ENCODE results near the gene PSMC2. TPM values are rescaled to one million over a fixed set of nuclear protein-coding genes. Genes with fewer than 3 reads are reported as not detected.

The PSMC2 gene
- total RNA-seq, 4 donors from 2014 or later: 65.9 to 128 (median 105) TPM

DNA sequence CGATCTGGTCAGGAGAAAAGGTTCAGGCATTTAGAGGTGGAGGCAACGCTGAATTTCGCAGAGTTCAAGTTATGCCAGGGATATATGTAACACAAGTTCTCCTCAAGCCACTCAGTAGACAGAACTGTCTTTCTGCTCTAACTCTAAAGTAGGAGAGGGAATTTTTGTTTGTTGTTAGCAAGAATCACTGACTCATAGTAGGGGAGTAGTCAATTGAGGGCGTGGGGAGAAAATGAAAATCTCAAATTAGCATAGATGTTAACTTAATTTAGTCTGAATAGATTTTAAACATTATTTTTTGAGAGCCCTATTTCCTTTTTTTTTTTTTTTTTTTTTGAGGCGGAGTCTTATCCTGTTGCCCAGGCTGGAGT lies 34.6 kb downstream of the PSMC2 start:
- no peaks in the 10 kb centered on the region for H3K9me3 ChIP-seq
- intact Hi-C loops (cut with DNase I): no loop called here
- no peak overlapping the region for H3K4me3 ChIP-seq
- H3K27ac ChIP-seq: no peak overlapping the region
- H3K27me3 ChIP-seq: peaks cover 0 to 3% (median 0%) of the 10 kb centered on the region in 4 donors
- no peaks in the 10 kb centered on the region for H3K4me1 ChIP-seq
- WGBS, 2 donors: 74 to 83% methylated on average over 5 of the region's 5 CpGs
- TF ChIP-seq POLR2A (IDR thresholded peaks at IDR 0.05) (no peak), CTCF (IDR thresholded peaks at IDR 0.05) (no peak)
- H3K36me3 ChIP-seq: no peaks in the 10 kb centered on the region
- DNase-seq: no peak

DNA sequence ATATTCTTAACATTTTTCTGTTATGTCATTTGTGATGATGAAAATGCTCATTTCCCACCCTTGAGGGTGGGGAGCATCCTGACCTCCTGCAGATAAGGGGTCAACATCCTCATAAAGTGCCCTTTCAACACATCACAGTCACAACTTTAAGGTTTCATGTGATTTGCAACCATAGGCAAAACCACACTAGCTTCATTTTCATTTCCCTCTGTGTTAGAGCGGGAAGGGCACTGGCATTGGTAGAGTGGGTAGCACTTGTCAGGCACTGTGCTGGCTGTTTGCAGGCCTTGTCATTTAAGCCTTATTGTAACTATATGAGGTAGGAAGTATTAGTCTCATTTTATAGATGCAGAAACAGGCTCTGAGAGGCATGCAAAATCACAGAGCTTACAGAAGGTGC lies 39.8 kb downstream of the PSMC2 start:
- WGBS, 2 donors: 58 to 70% methylated on average over 1 of the region's 1 CpG
- no peaks in the 10 kb centered on the region for H3K27me3 ChIP-seq
- no peak overlapping the region for H3K4me3 ChIP-seq
- H3K9me3 ChIP-seq: no peaks in the 10 kb centered on the region
- no peaks in the 10 kb centered on the region for H3K4me1 ChIP-seq
- no peak for TF ChIP-seq POLR2A (IDR thresholded peaks at IDR 0.05)
- no peaks in the 10 kb centered on the region for H3K36me3 ChIP-seq
- no peak overlapping the region for H3K27ac ChIP-seq
- DNase-seq: no peak
- intact Hi-C loops (cut with DNase I): no loop called here

DNA sequence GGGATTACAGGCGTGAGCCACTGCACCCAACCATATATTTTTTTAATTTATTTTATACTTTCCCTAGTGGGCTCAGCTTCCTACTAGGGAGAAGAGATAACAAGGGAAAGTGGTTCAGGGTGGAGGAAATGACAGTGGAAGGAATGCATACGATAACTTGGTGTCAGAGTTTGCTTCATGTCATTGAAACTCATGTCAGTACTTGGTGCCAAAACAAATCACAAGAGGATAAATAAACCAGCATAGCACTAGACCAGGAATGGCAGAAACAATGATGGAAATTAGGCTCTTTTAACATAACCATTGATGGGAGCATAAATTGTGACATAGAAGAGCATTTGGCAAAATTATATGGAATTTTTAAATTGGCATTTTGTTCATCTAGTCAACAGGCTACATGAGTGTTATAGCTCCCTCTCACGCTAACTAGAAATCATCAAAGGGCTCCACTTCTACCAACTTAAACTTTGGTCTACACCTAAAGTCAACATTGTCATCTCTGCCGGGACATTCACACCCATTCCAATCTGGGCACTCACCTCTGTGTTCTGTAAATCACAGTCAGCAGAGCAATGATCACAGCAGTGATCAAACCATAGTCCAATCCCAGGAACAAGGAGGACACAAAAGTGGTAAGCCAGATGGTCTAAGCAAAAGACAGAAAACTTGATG lies 41.2 kb downstream of the PSMC2 start:
- Histone ChIP-seq H3K9me3 (no peaks in the 10 kb centered on the region), H3K27ac (no peak overlapping the region), H3K36me3 (no peaks in the 10 kb centered on the region), H3K27me3 (no peaks in the 10 kb centered on the region), H3K4me1 (no peaks in the 10 kb centered on the region), H3K4me3 (no peak overlapping the region)
- 63 to 75% methylated on average over 4 of the region's 4 CpGs for WGBS, 2 donors
- DNase-seq: no peak
- TF ChIP-seq POLR2A (IDR thresholded peaks at IDR 0.05): no peak
- TF ChIP-seq CTCF (IDR thresholded peaks at IDR 0.05): no peak
- intact Hi-C loops (cut with DNase I): no loop called here

GRCh38 chr7:103389263-103389662 lies 41.8 kb downstream of the PSMC2 start:
- no peak overlapping the region for H3K4me3 ChIP-seq
- H3K36me3 ChIP-seq: no peaks in the 10 kb centered on the region
- 76 to 86% methylated on average over 3 of the region's 3 CpGs for WGBS, 2 donors
- H3K27me3 ChIP-seq: no peaks in the 10 kb centered on the region
- H3K27ac ChIP-seq: no peak overlapping the region
- intact Hi-C loops (cut with DNase I): no loop called here
- no peaks in the 10 kb centered on the region for H3K9me3 ChIP-seq
- H3K4me1 ChIP-seq: no peaks in the 10 kb centered on the region
- no peak for DNase-seq
- TF ChIP-seq CTCF (IDR thresholded peaks at IDR 0.05) (no peak), POLR2A (IDR thresholded peaks at IDR 0.05) (no peak)

- Histone ChIP-seq H3K27me3 (no peaks in the 10 kb centered on the region), H3K36me3 (no peaks in the 10 kb centered on the region), H3K9me3 (no peaks in the 10 kb centered on the region), H3K4me1 (no peaks in the 10 kb centered on the region), H3K27ac (no peak overlapping the region), H3K4me3 (no peak overlapping the region)
- TF ChIP-seq CTCF (IDR thresholded peaks at IDR 0.05): no peak
- TF ChIP-seq POLR2A (IDR thresholded peaks at IDR 0.05): no peak
- intact Hi-C loops (cut with DNase I): no loop called here
- WGBS, 2 donors: 97 to 98% methylated on average over 5 of the region's 5 CpGs
- DNase-seq: no peak
Measured at GRCh38 chr7:103391150-103391549, 43.7 kb downstream of the PSMC2 start.

DNA sequence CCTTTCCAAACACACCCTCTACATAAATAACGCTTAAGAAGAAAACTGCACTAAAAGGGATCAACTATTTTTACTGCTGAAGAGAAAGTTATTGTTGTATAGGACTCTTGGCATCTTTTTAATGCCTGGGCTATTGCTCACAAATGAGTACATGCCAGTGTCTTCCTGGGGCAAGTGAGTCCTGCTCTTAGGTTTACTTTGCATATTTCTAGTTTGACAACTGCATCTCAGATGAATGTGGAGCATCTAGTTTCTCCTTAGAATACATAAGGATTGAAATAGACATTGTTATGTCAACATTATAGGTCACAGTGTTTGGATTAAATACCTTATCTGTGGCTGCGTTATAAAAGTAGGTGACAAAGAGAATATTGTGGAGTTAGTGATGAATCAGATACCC lies 44.5 kb downstream of the PSMC2 start:
- Histone ChIP-seq H3K36me3 (no peaks in the 10 kb centered on the region), H3K4me3 (no peak overlapping the region), H3K9me3 (no peaks in the 10 kb centered on the region), H3K27ac (no peak overlapping the region), H3K27me3 (no peaks in the 10 kb centered on the region), H3K4me1 (no peaks in the 10 kb centered on the region)
- TF ChIP-seq POLR2A (IDR thresholded peaks at IDR 0.05): no peak
- no peak for TF ChIP-seq CTCF (IDR thresholded peaks at IDR 0.05)
- DNase-seq: no peak
- WGBS, 2 donors: 38 to 74% methylated on average over 2 of the region's 2 CpGs
- intact Hi-C loops (cut with DNase I): no loop called here
